ENCODE results near the gene JPT2. TPM values are rescaled to one million over a fixed set of nuclear protein-coding genes. Genes with fewer than 3 reads are reported as not detected.

The JPT2 gene
- total and polyA plus RNA-seq, 10 of the 15 experiments (the other 5 are each of a cell fraction or from before 2014, with no cell fraction given) = 11.7 to 78.4 (median 48.4) TPM

GRCh38 chr16:1706386-1707192, 28.5 kb downstream of the JPT2 start:
- H3K27ac ChIP-seq (ENCODE audit: control insufficient read depth, insufficient read depth) = peak overlapping the region; percentile 84
- peaks cover 14% of the 10 kb centered on the region for H3K4me1 ChIP-seq (ENCODE audit: control insufficient read depth, insufficient read depth, low read length)
- TF ChIP-seq EGR1 (IDR thresholded peaks at IDR 0.05; ENCODE audit: borderline replicate concordance in 1 of 2, low read depth in 2 of 2, low read length in 2 of 2) (peak in 1 of 2 experiments; percentile 79; a peak in 2 of 3 replicates), ZBTB40 (IDR thresholded peaks at IDR 0.05; ENCODE audit: borderline replicate concordance) (no peak), RELA (IDR thresholded peaks at IDR 0.05; ENCODE audit: borderline replicate concordance, partially characterized antibody) (no peak), STAT1 (conservative IDR thresholded peaks at IDR 0.05) (0 out of 2 replicates have a peak, but pooled peaks have one; percentile 4), NR2C1 (IDR thresholded peaks at IDR 0.05) (no peak), HDGF (IDR thresholded peaks at IDR 0.05) (peak; percentile 86), TCF12 (IDR thresholded peaks at IDR 0.05; ENCODE audit: low read depth, low read length) (0 out of 2 replicates have a peak, but pooled peaks have one; percentile 37), PAX5 (IDR thresholded peaks at IDR 0.05; ENCODE audit: borderline replicate concordance, low read depth, low read length) (0 out of 2 replicates have a peak, but pooled peaks have one; percentile 2), ZBED1 (IDR thresholded peaks at IDR 0.05; ENCODE audit: borderline replicate concordance) (no peak), WRNIP1 (IDR thresholded peaks at IDR 0.05; ENCODE audit: borderline replicate concordance, low read depth, low read length) (no peak), ZNF384 (IDR thresholded peaks at IDR 0.05; ENCODE audit: borderline replicate concordance, low read depth, low read length) (no peak)
- TF ChIP-seq, protein P1, sequence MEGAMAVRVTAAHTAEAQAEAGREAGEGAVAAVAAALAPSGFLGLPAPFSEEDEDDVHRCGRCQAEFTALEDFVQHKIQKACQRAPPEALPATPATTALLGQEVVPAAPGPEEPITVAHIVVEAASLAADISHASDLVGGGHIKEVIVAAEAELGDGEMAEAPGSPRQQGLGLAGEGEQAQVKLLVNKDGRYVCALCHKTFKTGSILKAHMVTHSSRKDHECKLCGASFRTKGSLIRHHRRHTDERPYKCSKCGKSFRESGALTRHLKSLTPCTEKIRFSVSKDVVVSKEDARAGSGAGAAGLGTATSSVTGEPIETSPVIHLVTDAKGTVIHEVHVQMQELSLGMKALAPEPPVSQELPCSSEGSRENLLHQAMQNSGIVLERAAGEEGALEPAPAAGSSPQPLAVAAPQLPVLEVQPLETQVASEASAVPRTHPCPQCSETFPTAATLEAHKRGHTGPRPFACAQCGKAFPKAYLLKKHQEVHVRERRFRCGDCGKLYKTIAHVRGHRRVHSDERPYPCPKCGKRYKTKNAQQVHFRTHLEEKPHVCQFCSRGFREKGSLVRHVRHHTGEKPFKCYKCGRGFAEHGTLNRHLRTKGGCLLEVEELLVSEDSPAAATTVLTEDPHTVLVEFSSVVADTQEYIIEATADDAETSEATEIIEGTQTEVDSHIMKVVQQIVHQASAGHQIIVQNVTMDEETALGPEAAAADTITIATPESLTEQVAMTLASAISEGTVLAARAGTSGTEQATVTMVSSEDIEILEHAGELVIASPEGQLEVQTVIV (IDR thresholded peaks at IDR 0.05; ENCODE audit: borderline replicate concordance, partially characterized antibody) = no peak
- ChIA-PET RAD21 (ENCODE audit: unreplicated experiment) (interaction anchor here (1.0 to 2.3 kb wide), 4 partner anchors 13 to 96 kb away, joined by 3 to 15 read pairs (median 6); partner anchors contain the start of genes JPT2, NUBP2 and SPSB3), POLR2A (interaction anchor here (0.6 to 2.6 kb wide), 10 partner anchors 9 to 918 kb away, joined by 3 to 15 read pairs (median 6); partner anchors contain the start of genes CHTF18, EME2, IFT140 and JPT2), CTCF (interaction anchor here (0.6 to 2.0 kb wide), 13 partner anchors 8 to 343 kb away, joined by 3 to 14 read pairs (median 4); partner anchors contain the start of genes EME2, IFT140, JPT2 and NUBP2), SMC1A (ENCODE audit: uncharacterized antibody, unreplicated experiment) (interaction anchor here (1.0 to 1.8 kb wide), 3 partner anchors 11 to 91 kb away, joined by 3 to 4 read pairs (median 4); no protein-coding TSS in a partner anchor)
- ATAC-seq (peak; percentile 55), FAIRE-seq (no peak), DNase-seq (ENCODE audit: low read depth, low spot score) (no peak)
- peaks cover 2 to 8% of the 10 kb centered on the region in 2 experiments for H3K36me3 ChIP-seq (ENCODE audit: control insufficient read depth in 2 of 2, insufficient read depth in 2 of 2, low read length in 1 of 2)
- peaks cover 35% of the 10 kb centered on the region for H3K79me2 ChIP-seq (ENCODE audit: control insufficient read depth, insufficient read depth, low read length)
- H3K9ac ChIP-seq (ENCODE audit: control insufficient read depth, insufficient read depth, low read length) = peak overlapping the region; percentile 83
- intact Hi-C loops (cut with micrococcal nuclease; ENCODE audit: unreplicated experiment) (loop anchor here (1.0 to 5.0 kb wide), 3 partner anchors 14 to 66 kb away; partner anchors contain the start of genes EME2, JPT2, MRPS34 and NME3), in situ Hi-C loops (cut with MboI) (no loop called here)
- H3K4me2 ChIP-seq (ENCODE audit: control insufficient read depth, insufficient read depth) = peak overlapping the region; percentile 79
- peak overlapping the region; percentile 95 for H2AFZ ChIP-seq (ENCODE audit: control insufficient read depth, low read depth, low read length)
- H3K9me3 ChIP-seq (replicated peaks; ENCODE audit: control insufficient read depth, insufficient read depth, low read length) = no peaks in the 10 kb centered on the region
- WGBS (ENCODE audit: insufficient coverage, insufficient replicate concordance, low lambda C conversion rate, missing lambda C conversion rate) = under 1% methylated on average over 38 of the region's 62 CpGs
- no TSS peak for BruUV-seq (replicated peaks)
- H3K4me3 ChIP-seq = peak overlapping the region; percentile 97
- H4K20me1 ChIP-seq (ENCODE audit: control insufficient read depth, insufficient read depth) = peaks cover 4% of the 10 kb centered on the region; the same call in 1 of the 2 replicates
- no peaks in the 10 kb centered on the region for H3K27me3 ChIP-seq (replicated peaks in 1 of 2; ENCODE audit: control insufficient read depth in 2 of 2, insufficient read depth in 2 of 2, low read length in 1 of 2)
